ENCODE data around the gene ECEL1.

Gene ECEL1

GRCh38 chr2:232483311-232483922, 4.2 kb downstream of the ECEL1 start:
- no peak for DNase-seq

DNA sequence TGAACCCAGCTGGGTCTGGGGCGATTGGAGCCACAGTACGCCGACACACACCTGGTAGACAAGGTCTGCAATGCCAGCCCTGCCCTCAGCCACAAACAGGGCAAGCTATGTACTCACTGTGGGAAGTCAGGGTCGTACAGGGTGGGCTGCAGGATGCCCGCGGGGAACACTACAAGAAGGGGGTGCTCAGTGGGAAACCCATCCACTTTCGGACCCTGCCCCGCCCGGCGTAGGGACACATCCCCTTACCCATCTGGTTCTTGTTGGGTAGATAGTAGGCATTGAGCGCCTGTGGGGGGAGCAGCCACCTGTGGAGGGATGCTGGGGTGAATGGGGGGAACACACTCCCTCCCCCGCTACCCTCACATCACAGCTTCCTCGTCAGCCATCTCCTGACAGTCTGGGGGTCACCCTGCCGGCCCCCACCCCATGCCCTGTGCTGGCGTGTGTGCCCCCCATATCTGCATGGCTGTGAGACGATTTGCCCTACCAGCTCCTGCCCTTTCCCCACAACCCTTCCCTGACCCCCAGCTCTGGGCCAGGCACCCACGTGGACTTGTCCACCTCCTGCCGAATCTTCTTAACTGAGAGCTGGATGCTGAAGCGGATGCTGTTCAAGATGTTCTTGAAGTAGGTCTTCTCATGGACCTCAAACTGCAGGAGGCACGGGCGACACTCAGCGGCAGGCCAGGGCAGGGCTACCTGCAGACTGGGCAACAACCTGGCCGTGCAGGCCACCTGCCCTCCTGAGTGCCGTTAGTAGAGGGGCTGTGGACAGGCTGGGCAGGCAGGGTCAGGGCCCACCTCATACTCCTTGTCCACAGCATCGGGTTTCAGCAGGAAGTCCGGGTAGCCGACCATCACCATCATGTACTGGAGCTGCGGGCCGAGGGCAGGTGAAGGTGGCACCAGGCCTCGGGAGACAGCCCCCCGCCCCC, 5.1 kb downstream of the ECEL1 start:
- no peak for DNase-seq

DNA sequence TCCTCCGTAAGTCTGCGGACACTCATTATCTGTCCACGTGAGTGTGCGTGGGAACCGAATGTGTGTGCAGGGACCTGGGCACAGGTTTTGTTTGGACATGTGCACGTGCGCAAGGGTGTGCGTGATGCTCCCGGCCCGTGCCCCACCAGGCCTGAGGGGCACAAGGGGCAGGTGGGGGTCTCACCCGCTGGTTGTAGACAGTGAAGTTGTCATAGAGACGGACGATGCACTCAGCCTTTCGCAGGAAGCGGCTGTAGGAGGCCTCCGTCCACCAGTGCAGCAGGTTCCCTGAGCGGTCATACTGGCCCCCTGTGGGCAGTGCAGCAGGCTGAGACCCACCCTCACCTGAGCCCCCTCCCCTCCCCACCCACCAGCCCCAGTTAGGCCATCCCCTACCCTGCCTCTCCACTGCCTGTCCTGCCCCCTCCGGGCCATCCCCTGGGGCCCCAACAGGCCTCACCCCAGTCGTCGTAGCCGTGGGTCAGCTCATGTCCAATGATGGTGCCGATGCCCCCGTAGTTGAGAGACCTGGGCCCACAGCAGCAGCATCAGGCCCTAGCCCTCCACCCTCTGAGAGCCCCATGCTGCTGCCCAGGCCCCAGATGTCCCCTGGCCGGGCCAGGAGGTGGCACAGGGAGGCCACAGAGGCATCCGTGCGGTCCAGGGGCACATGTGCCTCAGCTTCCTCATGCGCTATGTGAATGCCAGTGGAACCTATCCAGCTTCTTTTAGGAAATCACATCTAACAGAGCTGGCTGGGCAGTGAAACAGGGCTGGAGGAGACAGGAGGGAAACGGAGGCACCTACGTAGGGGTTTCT, 6.1 kb downstream of the ECEL1 start:
- DNase-seq = no peak

DNA sequence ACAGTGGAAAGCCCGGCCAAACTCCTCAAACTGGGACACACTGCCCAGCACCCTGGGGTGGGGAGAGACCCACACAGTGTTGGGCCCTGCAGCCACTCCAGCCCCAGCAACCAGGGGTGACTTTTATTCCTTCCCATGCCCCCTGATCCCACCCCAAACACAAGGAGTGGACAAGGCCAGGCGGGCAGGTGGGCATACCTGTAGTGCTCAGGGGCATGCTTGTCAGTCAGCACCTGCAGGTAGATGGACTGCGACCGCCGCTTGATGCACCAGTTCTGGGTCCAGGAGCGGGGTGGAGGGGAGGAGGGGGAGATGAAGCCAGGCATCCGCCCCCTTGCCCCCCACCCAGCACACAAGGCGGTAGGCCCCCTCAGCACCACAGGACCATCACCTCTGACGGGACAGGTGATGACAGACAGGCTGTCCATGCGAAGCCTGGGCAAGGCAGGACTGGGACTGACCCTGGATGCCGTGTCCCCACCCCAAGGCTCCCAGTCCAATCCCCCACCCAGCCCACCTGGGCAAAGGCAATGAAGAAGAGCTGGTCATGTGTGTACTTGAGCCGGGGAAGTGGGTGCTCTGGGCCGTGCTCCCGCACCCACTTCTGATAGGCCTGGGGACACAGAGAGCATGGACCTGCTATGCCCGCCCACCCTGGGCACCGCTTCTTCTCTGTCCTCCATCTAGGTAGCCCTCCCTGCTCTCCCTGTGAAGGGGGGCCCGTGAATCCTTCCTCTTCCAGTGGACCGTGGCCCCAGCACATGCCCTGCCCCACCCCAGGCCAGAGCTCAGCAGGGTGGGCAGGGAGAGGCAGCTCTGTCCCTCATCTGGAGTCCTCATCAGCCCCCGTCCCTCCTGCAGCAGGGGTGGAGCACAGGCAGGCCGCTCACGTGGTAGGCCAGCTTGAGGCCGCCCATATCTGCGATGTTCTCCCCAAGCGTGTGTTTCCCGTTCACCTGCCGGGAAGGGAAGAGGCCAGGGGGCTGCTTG, 7.1 kb downstream of the ECEL1 start:
- DNase-seq = no peak

DNA sequence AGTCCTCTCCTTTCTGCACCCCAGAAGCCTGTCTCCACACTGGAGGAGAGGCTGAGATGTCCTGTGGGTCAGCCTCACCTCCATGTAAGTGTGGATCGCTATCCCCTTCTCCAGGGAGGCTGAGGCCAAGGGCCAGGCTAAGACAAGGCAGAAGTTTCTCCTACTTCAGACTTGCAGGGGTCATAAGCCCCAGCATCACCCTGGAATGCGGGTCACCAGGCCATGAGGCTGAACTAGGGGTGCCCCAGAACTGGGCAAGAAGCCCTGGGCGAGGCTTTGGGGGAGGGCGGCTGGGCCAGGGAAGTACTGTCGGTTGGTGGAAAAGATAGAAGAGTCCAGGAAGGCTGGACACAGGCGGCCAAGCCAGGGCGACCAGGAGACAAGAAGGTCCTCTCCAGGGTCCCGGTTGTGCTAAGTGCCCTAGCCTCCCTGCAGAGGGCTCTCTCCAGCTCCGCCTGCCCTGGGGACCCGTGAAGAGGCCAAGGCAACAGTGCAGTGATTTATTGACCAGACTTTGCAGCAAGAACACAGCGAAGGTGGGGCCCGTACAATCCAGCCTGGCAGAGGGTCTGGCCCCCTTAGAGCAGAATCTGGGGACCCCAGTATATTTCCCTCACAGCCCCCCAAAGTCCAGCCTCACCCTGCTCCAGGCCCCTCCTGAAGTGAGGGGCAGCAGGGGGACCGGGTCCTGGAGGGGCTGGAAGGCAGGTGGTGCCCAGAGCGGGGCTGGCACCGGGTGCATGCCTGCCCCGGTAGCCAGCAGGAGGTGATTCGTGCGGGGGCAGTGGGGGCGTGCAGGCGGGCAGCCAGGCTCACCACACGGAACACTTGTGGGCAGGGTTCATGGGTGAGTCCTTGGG, 8.1 kb downstream of the ECEL1 start:
- DNase-seq = no peak

DNA sequence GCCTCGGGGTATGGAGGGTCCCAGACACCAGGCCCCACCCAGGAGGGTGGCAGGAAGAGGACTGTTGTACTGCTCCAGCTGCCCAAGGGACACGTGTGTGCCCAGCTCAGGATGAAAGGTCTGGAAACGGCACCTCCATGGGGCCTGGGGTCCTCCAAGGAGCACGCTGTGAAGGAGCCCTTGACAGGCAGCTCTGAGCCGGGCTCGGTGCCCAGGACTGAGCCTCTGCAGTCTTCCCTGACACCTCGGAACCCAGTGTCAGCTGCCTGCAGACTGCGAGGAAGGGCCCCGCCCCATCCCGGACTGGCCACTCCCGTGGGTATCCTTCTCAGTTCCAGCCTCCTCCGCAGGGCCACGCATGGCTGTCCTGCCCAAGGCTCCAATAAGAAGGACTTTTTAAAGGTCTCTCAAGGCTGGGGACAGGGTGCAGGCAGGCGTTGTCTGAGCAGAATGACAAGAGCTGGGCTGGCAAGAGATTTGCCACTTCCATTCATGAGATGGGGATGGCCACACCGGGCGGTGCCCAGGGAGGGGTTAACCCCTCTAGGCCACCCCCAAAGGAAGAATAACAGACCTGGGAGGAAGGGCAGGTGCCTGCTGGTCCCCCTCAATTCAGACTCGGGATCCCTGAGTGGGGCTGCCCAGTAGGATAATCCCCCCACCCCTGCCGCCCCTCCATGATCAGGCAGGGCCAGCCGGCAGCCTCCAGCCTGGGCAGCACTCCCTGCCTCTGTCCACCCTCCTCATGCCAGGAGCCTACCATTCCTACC, 8.9 kb downstream of the ECEL1 start:
- no peak for DNase-seq

DNA sequence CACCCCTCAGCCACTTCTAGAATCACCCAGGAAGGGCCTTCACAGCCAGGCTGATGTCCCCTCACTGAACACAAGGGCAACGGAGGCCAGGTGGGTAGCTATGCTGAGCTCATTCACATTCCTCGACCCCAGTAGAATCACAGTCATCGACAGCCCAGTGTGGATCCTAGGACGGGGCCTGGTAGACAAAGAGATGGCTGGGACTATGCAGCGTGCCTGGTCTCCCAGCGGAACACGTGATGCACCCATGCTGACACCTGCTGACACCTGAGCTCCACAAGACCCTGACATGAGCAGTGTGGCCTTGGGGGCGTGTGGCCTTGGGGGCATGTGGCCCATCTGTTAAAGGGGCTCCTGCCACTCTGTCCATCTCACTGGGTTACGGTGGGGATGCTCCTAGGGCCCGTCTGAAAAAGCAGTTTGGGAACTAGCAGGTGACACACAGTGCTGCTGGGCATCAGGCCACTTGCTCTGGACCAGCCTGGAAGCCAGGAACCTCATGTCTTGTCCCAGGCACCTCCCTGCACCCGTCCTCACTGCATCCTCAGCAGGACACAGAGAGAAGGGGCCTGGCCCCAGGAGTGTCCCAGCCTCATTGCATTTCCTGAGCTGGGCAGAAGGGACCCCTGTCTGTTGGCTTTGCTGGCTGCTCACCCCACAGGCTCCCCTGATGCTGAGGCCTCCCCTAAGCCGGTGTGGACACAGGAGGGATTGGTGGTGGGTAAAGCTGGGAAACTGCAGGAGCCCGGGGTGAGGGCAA, 9.7 kb downstream of the ECEL1 start:
- DNase-seq = no peak

- no peak for DNase-seq
Observed at GRCh38 chr2:232476791-232477190, 10.8 kb downstream of the ECEL1 start.

- no peak for DNase-seq
Observed at GRCh38 chr2:232476045-232476444, 11.6 kb downstream of the ECEL1 start.

GRCh38 chr2:232473467-232473890, 14.2 kb downstream of the ECEL1 start:
- DNase-seq = no peak

GRCh38 chr2:232466221-232466620, 21.4 kb downstream of the ECEL1 start:
- DNase-seq = no peak

DNA sequence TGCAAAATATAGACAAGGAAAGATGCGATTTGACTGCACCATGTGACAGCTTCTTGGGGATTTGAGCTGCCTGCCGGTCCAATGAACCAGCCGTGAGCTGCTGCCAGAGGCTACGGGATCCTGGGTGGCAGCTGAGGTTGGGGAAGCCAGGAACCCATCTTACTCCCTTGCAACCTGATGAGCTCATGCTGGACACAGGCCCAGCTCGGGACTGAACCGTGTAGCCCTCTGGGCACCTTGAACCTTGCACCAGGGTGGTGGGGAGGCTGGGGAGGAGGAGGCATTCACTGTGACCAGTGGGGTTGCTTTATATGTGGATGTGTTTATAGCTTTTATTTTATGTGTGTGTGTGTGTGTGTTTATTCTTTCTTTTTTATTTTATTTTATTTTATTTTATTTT, 22.6 kb downstream of the ECEL1 start:
- DNase-seq = no peak

DNA sequence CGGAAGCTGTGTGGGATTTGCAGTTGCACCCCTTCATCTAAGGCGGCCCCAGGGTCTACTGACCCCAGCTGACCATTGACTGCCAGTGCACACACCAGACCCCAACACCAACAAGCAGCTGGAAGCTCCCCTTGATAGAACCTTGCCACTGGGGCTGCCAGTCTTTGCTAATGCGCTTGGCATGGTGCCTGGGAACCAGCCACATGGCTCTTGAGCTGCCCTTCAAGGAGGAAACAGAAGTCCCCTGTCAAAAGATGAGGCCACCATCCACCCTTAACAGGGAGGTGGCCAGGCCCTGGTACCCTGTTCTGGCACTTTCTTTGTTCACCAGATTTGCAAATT, 23.1 kb downstream of the ECEL1 start:
- no peak for DNase-seq

DNA sequence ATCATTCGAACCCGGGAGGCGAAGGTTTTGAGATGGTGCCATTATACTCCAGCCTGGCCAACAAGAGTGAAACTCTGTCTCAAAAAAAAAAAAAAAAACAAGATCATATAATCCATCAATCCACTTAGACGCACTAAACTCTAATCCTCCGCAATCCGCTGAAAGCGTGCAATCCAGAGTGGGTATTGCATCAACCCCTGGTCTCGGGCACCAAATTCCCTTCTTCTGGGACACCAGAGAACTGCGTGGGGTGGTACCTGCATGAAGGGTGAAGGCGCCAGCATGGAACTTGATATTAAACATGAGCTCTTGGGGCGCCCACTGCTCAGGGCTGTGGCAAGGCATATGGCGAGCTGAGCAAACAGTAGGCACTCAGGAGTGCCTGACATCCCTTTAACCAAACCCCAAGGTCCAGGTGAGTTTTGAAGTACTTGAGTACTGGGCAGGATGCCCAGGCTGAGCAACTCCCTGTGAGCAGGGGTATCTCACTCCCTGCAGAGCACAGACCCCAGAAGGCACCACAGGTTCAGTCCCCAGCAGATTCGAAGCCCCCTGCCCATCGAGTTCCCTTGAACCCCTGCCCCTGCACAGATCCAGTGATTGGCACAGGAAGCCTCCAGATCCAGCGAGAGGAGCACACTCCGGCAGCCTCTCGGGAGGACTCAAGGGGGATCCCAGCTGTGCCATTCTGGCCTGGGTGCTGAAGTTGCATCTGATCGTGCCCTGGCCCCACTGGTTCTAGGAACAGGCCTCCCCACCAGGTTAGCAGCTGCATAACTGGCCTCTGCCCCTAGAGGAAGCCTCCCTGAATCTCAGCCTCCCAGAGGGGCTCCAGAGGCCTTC, 23.7 kb downstream of the ECEL1 start:
- no peak for DNase-seq

DNA sequence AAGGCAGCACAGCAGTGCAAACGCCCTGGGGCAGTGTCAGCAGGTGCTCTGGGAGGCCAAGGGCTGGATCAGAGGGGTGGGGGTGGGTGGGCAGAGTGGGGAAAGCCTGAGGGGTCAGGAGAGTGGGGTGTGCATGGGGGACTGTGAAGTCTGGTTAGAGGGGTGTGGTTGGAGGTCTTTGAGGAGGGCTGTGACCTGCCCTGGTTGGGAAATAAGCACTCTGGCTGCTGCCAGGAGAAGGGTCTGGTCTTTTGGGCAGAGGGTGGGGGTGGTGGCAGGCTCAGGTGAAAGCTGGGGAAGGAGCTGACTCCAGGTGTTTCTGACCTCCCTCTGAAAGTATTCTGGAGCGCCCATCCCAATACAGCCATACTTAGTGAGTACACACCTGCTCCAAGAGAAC, 27.5 kb downstream of the ECEL1 start:
- DNase-seq = no peak

GRCh38 chr2:232459419-232460035, 28.1 kb downstream of the ECEL1 start:
- DNase-seq = no peak

DNA sequence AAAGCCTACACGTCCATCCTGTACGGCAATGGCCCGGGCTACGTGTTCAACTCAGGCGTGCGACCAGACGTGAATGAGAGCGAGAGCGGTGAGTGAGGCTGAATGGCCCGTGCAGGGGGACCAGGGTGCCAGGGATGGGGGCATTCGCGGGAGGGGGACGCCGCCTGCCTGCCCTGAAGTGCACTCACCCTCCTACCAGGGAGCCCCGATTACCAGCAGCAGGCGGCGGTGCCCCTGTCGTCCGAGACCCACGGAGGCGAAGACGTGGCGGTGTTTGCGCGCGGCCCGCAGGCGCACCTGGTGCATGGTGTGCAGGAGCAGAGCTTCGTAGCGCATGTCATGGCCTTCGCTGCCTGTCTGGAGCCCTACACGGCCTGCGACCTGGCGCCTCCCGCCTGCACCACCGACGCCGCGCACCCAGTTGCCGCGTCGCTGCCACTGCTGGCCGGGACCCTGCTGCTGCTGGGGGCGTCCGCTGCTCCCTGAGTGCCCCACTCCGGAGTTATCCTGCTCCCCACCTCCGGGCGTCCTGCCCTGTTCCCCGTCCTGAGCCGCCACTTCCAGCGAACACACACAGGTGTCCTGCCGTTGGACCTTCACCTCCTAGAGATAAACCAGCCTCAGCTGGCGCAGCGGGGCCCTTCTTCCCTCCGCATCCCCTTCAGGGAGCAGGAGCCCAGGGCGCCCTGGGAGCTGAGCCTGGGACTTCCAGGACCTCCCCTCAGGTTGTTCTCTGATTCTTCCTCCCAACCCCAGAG, 28.8 kb downstream of the ECEL1 start:
- DNase-seq = no peak
